ENCODE data around the gene C4orf36.

Gene C4orf36

DNA sequence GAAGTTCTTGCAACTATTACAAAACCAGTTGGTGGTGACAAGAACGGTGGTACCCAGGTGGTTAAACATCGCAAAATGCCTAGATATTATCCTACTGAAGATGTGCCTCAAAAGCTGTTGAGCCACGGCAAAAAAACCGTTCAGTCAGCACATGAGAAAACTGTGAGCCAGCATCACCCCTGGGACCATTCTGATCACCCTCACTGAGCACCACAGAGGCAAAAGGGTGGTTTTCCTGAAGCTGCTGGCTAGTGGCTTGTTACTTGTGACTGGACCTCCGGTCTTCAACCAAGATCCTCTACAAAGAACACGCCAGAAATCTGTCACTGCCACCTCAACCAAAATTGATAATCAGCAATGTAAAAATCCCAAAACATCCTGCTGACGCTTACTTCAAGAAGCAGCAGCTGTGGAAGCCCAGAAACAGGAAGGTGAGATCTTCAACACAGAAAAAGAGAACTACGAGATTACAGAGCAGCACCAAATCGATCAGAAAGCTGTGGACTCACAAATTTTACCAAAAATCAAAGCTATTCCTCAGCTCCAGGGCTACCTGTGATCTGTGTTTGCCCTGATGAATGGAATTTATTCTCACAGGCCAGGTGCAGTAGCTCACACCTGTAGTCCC is 21.7 kb downstream of the C4orf36 start:
- no peak for FAIRE-seq
- no peak for DNase-seq (ENCODE audit: insufficient read length, low spot score)

DNA sequence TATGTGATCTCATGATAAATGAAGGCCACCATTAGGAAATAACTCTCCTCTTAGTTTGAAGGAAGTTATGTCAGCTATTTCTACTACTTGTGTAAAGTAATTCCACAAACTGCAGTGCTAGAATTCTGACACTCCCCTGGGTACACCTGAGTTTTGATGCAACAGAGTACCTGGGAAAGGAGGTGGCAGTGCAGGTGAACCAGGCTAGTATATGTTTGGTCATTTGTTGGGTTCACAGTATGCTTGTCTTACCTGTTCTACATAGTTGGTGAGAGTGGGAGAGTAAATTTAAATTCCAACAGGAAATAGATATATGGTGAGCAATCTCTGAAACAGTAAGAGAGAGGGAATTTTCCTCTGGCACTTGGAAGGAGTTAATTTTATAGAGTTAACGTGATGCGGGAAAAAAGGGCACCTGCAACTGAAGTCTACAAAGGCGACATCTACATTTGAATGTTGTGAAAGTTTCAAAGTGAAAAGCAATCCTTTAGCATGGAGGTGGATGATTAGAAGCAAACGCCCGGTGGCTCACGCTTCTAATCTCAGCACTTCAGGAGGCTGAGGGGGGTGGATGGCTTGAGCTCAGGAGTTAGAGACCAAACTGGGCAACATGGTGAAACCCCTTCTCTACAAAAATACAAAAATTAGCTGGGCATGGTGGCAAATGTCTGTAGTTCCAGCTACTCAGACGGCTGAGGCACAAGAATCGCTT is 34.7 kb downstream of the C4orf36 start:
- DNase-seq (ENCODE audit: insufficient read length, low spot score) (no peak), FAIRE-seq (no peak)

DNA sequence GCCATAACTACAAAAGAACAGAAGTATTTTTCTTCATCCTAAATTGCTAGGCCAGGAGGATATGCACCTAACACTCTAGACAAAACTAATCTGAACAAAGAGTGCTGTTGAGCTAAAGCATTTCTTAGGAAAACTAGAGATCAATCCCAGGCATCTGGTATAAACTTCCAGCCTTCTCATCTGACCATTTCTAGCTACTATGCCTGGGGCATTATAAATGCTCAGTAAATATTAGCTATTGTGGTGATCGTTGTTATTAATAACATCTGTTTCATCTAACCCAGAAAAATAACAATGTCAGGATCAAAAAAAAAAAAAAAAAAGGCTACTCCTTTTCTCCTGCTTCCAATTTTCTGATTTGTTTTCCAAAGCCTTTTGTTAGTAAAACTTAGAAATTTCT is 35.3 kb downstream of the C4orf36 start:
- DNase-seq (ENCODE audit: insufficient read length, low spot score) (no peak), FAIRE-seq (no peak)

DNA sequence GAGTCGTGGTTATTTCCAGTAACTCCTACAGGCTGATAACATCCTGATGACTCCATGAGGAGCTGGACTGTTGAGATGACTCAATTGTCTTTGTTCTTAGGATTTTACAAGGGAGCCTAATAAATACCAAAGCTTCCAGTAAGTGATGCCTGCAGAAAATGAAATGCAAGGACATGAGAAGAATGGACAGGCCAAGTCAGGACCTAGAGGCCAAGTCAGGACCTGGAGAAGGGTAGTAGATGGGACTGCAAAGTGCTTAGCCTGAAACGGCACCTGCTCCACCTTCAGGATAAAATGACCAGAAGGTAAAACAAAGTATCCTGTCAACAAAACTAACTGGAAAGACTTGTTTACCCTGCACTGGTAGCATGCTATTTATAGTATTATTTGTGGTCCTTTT is 36.6 kb downstream of the C4orf36 start:
- no peak for DNase-seq (ENCODE audit: insufficient read length, low spot score)

DNA sequence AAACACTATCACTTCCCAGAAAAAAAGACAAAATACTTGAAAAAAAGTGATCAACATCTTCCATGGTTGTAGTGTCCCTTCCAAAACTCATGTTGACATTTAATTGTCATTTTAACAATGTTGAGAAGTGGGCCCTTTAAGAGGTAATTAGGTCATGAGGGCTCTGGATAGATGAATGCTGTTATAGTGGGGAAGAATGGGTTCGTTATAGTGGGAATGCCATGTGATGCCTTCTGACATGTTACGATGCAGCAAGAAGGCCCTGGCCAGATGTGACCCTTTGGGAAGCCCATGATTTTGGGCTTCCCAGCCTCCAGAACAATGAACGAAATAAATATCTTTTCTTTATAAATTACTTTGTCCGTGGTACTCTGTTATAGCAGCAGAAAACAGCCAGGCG is 39.0 kb downstream of the C4orf36 start:
- no peak for DNase-seq (ENCODE audit: insufficient read length, low spot score)
- no peak for FAIRE-seq

More for the DNA sequence above, 36.6 kb downstream of the C4orf36 start:
- FAIRE-seq = no peak

DNA sequence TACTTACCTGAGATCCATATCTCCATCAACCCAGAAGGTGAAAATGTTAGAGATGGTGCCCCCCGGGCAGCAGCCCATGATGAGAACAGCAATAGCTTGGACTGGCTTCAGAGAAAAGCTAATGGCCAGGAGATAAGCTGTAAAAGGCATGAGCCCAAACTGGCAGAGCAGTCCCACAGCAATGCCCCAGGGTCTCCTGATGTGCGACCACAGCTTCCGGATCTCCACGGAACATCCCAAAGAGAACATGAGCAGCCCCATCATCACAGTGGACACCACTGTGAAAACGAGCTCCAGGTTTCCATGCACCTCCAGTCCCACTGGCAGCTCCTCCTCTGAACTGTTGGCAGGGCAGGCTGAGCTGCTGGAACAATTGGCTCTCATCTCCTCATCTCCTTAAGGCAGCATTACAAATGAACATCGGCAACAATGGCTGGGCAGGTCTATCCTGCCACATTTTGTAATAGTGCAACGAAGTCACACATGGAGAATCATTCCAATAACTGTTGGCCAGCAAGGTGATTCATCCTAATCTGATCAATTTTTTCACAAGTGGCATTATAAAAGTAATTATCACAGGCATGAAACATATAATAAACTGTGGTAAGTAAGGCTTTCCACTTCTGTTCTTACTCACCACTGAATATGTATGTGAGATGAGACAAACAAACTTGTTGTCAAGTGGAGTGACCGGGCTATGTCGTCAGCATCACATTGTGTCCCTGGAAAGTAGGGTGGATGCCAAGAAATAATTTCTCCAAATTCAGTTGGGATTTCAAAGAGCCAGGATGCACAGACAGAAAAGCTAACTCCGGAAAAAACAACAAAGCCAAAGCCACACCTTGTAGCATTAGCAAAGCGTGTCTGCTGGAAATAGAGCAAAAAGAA is 43.2 kb downstream of the C4orf36 start, which contains the start of gene SLC10A6:
Gene SLC10A6, minus strand, starts transcription at position 653 of the 888 bp plus-strand sequence. Its CDS starts 269 bp downstream, at position 384.
- DNase-seq (ENCODE audit: insufficient read length, low spot score) = no peak
- no peak for FAIRE-seq

DNA sequence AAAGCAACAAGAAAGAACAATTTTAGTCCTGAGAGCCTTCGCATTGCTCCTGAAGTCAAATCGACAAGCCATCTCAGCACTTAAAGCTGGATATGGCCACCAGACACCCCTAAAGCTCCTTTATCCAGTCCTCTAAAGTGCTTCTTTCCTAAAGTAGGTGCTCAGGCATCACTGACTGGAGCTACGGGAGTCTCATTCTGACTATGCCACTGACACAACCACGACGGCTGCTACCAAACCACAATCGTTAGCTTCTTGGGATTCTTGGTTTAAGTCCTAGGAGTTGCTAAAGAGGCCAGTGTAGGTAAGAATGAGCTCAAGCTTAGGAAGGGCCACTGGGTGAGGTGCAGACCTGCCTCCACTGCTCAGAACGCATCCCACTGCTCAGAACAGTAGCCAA is 44.1 kb downstream of the C4orf36 start:
- FAIRE-seq (no peak), DNase-seq (ENCODE audit: insufficient read length, low spot score) (no peak)

DNA sequence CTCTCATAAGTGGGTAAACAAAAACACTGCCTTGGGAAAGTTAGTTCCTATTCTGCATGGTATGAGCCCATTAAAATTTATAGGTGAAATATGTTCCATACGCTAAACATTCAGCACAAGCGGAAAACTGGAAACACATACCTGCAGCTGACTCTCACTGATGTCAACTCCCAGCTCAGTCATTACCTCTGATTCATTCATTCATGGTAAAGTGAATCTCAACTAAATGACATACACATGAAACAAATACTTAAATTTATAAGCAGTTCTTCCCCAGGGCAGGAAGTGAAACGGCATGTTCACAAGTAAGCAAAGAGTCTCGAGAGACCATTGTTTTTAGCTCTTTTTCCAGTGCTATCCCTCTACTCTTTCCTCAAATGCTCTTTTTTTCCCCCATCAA is 44.7 kb downstream of the C4orf36 start:
- no peak for DNase-seq (ENCODE audit: insufficient read length, low spot score)
- no peak for FAIRE-seq

DNA sequence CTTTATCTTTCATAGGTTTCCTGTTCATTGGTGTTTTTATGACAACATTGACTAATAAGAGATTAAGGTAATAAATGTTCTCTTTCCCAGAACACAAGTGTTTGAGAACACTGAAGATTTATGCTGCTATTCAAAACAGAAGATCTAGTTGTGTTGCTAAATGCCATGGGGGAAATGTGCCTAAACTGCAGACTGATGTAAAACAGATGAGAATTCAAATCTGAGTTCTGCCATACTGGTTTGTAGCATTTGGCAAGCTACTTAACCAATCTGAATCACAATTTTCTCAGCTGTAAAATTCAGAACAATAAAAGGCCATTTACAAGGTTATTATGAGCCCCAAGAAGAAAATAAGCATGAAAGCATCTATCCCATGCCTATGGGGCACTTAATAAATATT is 45.3 kb downstream of the C4orf36 start:
- DNase-seq (ENCODE audit: insufficient read length, low spot score) = no peak
- no peak for FAIRE-seq

DNA sequence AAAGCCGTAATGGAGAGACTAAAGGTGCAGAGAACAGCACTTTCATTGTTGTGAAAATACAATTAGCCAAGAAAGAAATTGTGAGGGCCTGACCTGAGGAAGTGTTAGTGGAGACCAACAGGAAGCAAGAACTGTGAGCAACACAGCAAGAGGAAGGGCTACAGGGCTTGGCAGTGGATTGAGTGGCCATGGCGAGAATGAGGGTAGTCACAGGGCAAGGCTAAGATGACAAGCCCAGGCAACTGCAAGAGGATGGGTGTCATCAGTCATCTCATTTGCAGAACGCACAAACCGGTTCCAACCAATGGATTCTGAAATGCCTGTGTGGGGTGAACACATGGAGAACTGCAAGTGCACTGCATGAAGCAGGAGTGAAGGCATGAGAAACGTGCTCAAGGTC is 46.6 kb downstream of the C4orf36 start:
- FAIRE-seq = no peak
- no peak for DNase-seq (ENCODE audit: insufficient read length, low spot score)

DNA sequence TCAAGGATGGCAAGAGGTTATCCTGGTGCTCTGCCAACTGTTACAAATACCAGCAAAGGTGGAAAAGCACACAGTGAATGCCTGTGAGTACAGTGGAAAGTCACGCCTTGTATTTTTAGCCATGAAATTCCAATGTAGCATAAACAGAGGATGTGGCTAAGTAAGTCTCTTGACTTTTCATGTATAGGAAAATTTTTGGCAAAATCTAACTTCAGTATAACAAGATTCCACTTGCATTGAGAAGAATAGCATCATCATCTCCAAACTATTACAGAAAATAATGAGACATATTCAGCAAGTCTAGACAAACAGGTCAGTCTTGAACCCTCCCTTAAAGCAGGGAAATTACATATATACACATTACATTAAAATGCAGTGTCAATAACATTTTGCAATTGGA is 50.9 kb downstream of the C4orf36 start:
- DNase-seq (ENCODE audit: insufficient read length, low spot score) (no peak), FAIRE-seq (no peak)

DNA sequence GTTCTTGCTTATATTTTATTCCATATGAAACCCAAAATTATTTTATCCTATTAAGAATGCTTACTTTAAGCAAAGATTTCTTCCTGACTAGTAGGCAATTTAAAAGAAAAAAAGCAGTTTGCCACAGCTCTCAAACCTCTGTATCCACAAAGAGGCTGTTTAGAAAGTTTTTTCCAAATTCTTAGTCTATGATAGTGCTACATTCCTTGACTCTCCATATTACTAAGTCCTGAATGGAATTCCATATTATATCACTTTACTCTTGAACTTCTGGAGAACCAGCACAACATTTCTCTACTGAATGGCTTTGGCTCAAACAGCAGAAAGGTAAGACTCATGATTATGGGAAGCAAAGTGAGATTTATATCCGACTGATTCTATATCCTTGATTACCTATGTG is 51.4 kb downstream of the C4orf36 start:
- DNase-seq (ENCODE audit: insufficient read length, low spot score) = no peak
- no peak for FAIRE-seq

DNA sequence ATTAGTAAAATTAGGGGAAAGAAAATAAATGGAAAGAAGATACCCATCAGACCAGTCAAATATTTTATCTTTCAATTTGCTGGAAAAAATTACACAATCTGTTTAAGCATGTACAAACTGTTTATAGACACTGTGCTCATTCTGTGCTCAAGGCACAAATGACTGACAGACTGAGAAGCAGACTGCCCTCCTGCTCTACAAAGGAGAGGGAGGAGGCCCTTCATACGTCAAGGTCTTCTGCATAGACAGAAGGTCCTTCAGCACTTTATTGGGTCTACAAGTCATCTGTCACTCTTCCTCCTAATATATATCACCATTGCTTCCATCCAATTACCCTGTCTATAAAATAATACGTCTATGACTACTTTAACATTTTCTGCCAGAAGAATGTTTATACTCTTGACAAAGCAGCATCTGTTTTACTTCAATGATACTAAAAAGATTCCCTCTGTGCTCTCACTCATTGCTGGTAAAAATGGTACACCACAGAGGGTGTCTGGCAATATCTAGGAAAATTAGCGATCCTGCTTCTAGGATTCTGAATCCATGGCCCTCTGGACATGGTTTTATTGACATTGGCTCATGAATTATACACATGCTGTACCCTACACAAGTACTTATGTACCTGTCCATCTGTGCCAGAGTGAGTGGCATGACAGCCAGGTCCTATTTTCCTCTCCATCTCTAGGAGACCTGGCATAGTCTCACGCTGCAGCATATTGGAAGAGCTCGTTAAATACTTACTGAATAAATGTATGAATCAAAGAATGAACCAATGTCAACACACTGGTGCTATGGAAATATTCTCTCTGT is 54.3 kb downstream of the C4orf36 start:
- FAIRE-seq (no peak), DNase-seq (ENCODE audit: insufficient read length, low spot score) (no peak)

DNA sequence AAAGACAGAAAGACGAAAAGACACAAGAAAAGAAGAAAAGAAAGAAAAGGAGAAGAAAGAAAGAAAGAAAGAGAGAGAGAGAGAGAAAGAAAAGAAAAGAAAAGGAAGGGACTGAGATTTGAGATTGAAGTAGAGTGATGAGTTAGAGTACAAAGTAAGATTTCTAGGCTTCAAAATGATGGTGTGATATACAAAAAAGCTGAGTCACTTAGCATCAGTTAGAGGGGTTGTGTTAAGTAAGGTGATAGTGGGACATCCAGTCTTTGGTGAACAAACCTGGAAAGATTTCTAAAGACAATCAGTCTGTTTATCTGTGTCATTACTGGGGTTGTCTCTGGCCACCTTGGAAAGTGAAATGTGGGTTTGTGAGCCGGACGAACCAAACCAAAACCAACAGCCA is 56.5 kb downstream of the C4orf36 start:
- FAIRE-seq (no peak), DNase-seq (ENCODE audit: insufficient read length, low spot score) (no peak)

DNA sequence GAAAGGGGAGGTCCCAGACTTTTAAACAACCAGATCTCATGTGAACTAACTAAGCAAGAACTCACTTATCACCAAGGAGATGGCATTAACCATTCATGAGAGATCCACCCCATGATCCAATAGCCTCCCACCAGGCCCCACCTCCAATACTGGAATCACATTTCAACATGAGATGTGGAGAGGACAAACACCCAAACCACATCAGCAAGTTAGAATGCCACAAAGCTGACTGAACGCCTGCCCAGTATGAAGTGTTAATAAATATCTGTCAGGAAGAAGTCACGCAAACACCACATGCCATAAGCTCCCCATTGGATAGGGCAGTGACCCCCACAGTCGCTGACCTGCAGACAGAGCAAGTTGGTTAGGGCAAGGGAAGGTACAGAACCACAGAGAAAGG is 57.3 kb downstream of the C4orf36 start:
- FAIRE-seq (no peak), DNase-seq (ENCODE audit: insufficient read length, low spot score) (no peak)

DNA sequence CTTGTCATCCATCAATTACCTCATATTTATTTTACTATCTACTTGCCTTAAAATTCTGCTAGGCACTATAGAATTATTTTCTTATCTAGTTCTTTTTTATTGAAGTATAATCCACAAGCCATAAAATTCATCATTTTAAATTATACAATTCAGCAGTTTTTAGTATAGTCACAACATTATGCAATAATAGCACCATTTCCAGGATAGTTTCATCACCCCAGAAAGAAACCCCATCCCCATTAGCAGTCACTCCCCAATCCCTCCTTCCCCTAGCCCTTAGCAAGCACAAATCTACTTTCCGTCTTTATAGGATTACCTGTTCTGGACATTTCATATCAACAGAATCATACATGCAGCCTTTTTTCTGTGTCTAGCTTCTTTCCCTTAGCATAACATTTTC is 58.6 kb downstream of the C4orf36 start:
- no peak for FAIRE-seq
- no peak for DNase-seq (ENCODE audit: insufficient read length, low spot score)

DNA sequence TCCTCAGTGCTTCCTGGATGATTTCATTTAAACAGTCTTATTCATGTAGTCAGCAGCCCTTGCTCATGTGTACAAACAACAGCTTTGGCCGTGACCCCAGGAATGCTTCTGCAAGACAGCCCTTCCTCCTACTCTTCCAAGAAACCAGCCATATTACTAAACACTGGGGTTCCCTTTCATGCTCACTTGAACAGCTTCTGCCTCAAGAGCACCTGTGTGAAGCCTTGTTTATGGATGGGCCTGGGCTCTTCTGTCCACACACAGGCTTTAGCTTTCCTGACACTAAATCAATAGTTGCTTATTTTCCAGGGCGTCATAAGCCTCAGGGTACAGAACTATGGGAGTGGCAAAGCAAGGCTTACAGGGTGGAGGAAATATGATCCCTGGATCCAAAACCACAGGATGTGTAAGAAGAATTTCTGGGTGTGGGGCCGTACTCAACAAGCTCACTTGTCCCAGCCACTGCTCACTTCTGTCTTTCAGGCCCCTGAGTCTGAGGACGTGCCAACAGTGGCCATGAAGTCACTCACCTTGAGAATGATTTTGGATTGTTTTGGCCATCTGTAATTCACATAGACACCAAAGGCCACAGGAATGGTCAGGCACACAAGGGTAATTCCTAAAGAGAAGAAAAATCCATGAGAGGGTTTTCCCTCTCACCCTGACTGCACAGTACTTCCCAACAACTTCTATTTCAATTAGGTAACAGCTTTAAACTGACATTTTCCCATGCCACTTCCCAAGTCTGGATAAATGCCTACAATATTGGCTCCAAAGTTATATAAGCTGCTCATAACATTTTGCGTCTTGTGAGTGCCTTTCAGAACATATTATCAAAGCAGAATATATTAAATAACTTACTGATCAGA is 60.7 kb downstream of the C4orf36 start:
- DNase-seq (ENCODE audit: insufficient read length, low spot score) (no peak), FAIRE-seq (no peak)
